Measurements from ENCODE around the gene IL1RL1. TPM values are rescaled to one million over a fixed set of nuclear protein-coding genes. Genes with fewer than 3 reads are reported as not detected.

IL1RL1 gene
- total RNA-seq, 2 donors from 2014 or later: 3.4 to 3.8 TPM

GRCh38 chr2:102356741-102357140, 45.4 kb downstream of the IL1RL1 start:
- intact Hi-C loops (cut with DNase I, micrococcal nuclease): loop anchor here in 1 of 2 donors (10.0 kb wide), 1 partner anchor 102 kb away; no protein-coding TSS in a partner anchor
- DNase-seq: no peak
- ATAC-seq: no peak

GRCh38 chr2:102357937-102358336, 46.6 kb downstream of the IL1RL1 start:
- ATAC-seq (no peak), DNase-seq (no peak)
- intact Hi-C loops (cut with DNase I, micrococcal nuclease): loop anchor here in 1 of 2 donors (10.0 kb wide), 1 partner anchor 103 kb away; no protein-coding TSS in a partner anchor

- no peak for DNase-seq
- intact Hi-C loops (cut with DNase I, micrococcal nuclease): loop anchor here in 1 of 2 donors (10.0 kb wide), 1 partner anchor 104 kb away; no protein-coding TSS in a partner anchor
Observed at GRCh38 chr2:102358496-102358895, 47.1 kb downstream of the IL1RL1 start.

GRCh38 chr2:102359527-102359926, 48.2 kb downstream of the IL1RL1 start:
- ATAC-seq: no peak
- intact Hi-C loops (cut with DNase I, micrococcal nuclease): loop anchor here in 1 of 2 donors (10.0 kb wide), 1 partner anchor 105 kb away; no protein-coding TSS in a partner anchor
- no peak for DNase-seq

More at GRCh38 chr2:102358496-102358895, 47.1 kb downstream of the IL1RL1 start:
- no peak for ATAC-seq

GRCh38 chr2:102361632-102362241, 50.4 kb downstream of the IL1RL1 start:
- ATAC-seq: no peak
- intact Hi-C loops (cut with DNase I, micrococcal nuclease): no loop called here
- no peak for DNase-seq

GRCh38 chr2:102365763-102366162, 54.4 kb downstream of the IL1RL1 start:
- ATAC-seq (no peak), DNase-seq (no peak)
- intact Hi-C loops (cut with DNase I, micrococcal nuclease): no loop called here

- intact Hi-C loops (cut with DNase I, micrococcal nuclease): no loop called here
- DNase-seq: no peak
- no peak for ATAC-seq
Observed at GRCh38 chr2:102366406-102367112, 55.2 kb downstream of the IL1RL1 start.

- intact Hi-C loops (cut with DNase I, micrococcal nuclease): no loop called here
- ATAC-seq (no peak), DNase-seq (no peak)
Observed at GRCh38 chr2:102367331-102367971, 56.1 kb downstream of the IL1RL1 start.

- intact Hi-C loops (cut with DNase I, micrococcal nuclease): no loop called here
- DNase-seq (no peak), ATAC-seq (no peak)
Observed at GRCh38 chr2:102368461-102369109, 57.2 kb downstream of the IL1RL1 start.

GRCh38 chr2:102369866-102370265, 58.5 kb downstream of the IL1RL1 start:
- intact Hi-C loops (cut with DNase I, micrococcal nuclease): no loop called here
- ATAC-seq: no peak
- DNase-seq: no peak

GRCh38 chr2:102376052-102376591, 64.8 kb downstream of the IL1RL1 start:
- ATAC-seq (no peak), DNase-seq (no peak)
- intact Hi-C loops (cut with DNase I, micrococcal nuclease): no loop called here

GRCh38 chr2:102383722-102384121, 72.4 kb downstream of the IL1RL1 start:
- ATAC-seq: no peak
- no peak for DNase-seq
- intact Hi-C loops (cut with DNase I, micrococcal nuclease): no loop called here

GRCh38 chr2:102385522-102385921, 74.2 kb downstream of the IL1RL1 start:
- ATAC-seq (no peak), DNase-seq (no peak)
- intact Hi-C loops (cut with DNase I, micrococcal nuclease): no loop called here

- DNase-seq (no peak), ATAC-seq (no peak)
- intact Hi-C loops (cut with DNase I, micrococcal nuclease): no loop called here
Observed at GRCh38 chr2:102386004-102386403, 74.6 kb downstream of the IL1RL1 start.

- DNase-seq: no peak
- ATAC-seq: no peak
- intact Hi-C loops (cut with DNase I, micrococcal nuclease): no loop called here
Observed at GRCh38 chr2:102386867-102387541, 75.6 kb downstream of the IL1RL1 start.

GRCh38 chr2:102387763-102388546, 76.6 kb downstream of the IL1RL1 start:
- no peak for ATAC-seq
- DNase-seq: no peak
- intact Hi-C loops (cut with DNase I, micrococcal nuclease): no loop called here

GRCh38 chr2:102391565-102391964, 80.2 kb downstream of the IL1RL1 start:
- ATAC-seq (no peak), DNase-seq (no peak)
- intact Hi-C loops (cut with DNase I, micrococcal nuclease): no loop called here

GRCh38 chr2:102392096-102392495, 80.7 kb downstream of the IL1RL1 start:
- no peak for DNase-seq
- ATAC-seq: no peak
- intact Hi-C loops (cut with DNase I, micrococcal nuclease): no loop called here

Measured in left colon (tissue), 2 donors.